ENCODE results near the gene LRRC8E. TPM values are rescaled to one million over a fixed set of nuclear protein-coding genes. Genes with fewer than 3 reads are reported as not detected.

LRRC8E gene
- total and polyA plus RNA-seq, 5 donors: 0.36 to 1.2 (median 0.95) TPM

DNA sequence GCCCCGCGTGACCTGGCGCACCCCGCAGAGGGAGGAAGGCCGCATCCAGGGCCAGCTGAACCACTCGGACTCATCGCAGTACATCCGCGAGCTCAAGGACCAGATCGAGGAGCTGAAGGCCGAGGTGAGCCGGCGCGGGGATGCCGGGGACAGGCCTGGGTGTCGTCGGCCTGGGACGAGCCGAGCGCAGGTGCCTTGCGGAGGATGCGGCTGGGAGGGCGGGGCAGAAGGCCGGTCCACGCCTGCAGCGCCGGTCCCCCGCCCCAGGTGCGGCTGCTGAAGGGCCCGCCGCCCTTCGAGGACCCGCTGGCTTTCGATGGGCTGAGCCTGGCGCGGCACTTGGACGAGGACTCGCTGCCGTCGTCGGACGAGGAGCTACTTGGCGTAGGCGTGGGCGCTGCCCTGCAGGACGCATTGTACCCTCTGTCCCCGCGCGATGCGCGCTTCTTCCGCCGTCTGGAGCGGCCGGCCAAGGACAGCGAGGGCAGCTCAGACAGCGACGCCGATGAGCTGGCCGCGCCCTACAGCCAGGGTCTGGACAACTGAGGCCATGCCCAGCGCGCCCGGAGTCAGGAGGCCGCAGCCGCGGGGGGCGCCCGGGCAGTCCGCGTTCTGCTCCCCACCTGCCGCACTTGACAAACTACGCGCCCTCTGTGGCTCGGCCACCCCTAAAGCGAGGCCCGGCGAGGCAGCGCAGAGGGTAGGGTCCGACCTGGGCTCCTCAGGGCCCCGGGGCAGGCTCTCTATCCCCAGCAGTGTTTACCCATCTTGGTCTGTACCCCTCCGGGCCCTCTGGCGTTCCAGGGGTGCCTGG lies 24.9 kb upstream of the LRRC8E start:
- Histone ChIP-seq H3K4me1 (ENCODE audit: control insufficient read depth, insufficient read depth, low read length) (peaks cover 4% of the 10 kb centered on the region), H3K27me3 (ENCODE audit: control insufficient read depth, insufficient read depth) (no peaks in the 10 kb centered on the region), H3K4me3 (ENCODE audit: low read length) (no peak overlapping the region), H3K9me3 (ENCODE audit: control insufficient read depth, low read length) (no peaks in the 10 kb centered on the region), H3K27ac (ENCODE audit: low read length) (no peak overlapping the region)
- ATAC-seq (no peak), DNase-seq (peak in 2 of 3 donors; percentile 51 to 63)
- 68% methylated on average over 83 of the region's 83 CpGs for WGBS
- intact Hi-C loops (cut with DNase I): no loop called here

DNA sequence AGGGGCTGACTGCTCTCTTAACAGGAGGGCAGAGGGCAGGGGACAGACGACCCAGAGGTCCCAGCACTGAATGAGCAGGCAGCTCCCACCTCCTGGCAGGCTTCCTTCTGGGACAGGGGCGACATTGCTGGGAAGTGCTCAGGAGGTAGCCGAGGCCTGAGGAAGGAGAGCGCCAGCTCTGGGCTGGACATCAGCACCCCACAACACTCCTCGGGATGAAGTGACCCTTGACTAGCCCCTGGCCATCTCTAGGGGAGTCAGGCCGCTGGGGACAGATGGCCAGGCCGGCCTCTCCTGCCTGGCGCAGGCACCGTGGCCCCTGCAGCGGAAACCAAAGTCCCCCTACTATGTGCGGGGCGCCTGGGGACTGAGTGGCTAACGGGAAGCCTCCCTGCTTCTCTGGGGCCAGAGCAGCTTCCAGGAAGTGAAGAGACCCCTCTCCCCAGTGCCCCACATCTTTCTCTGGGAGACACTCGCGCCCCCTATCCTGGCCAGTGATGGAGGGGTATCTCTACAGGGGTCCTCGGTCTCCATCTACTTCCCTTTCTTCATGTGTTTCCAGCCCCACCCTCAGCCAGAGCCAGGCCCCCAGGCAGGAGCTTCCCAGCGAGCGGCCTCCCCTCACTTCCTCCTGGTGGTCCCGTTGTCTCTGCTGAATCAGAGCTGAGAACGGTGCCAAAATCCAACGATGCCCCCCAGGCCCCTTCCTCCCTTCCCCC lies 24.2 kb upstream of the LRRC8E start:
- 70% methylated on average over 21 of the region's 21 CpGs for WGBS
- Histone ChIP-seq H3K4me1 (ENCODE audit: control insufficient read depth, insufficient read depth, low read length) (peaks cover 4% of the 10 kb centered on the region), H3K27me3 (ENCODE audit: control insufficient read depth, insufficient read depth) (no peaks in the 10 kb centered on the region), H3K9me3 (ENCODE audit: control insufficient read depth, low read length) (no peaks in the 10 kb centered on the region), H3K4me3 (ENCODE audit: low read length) (no peak overlapping the region), H3K27ac (ENCODE audit: low read length) (no peak overlapping the region)
- DNase-seq (peak in 2 of 3 donors; percentile 28 to 43), ATAC-seq (no peak)
- intact Hi-C loops (cut with DNase I): no loop called here

DNA sequence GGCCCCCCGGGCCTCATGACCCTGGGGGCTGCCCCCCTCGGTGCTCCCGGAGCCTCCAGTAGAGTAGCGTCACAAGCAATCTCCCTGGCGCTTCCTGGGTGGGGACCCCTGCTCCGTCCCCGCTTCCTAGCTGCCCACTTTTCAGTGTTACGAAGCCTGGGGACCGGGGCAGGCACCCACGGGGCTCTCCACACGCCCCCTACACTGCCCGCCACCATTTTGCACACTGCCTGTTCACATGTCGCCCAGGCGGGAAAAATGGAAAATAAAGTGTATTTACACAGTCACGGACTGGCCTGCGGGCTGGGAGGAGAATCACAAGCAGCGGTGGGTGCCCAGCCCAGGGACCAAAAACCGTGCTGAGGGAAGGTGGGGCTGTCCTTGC lies 23.6 kb upstream of the LRRC8E start:
- 61% methylated on average over 18 of the region's 18 CpGs for WGBS
- intact Hi-C loops (cut with DNase I): no loop called here

DNA sequence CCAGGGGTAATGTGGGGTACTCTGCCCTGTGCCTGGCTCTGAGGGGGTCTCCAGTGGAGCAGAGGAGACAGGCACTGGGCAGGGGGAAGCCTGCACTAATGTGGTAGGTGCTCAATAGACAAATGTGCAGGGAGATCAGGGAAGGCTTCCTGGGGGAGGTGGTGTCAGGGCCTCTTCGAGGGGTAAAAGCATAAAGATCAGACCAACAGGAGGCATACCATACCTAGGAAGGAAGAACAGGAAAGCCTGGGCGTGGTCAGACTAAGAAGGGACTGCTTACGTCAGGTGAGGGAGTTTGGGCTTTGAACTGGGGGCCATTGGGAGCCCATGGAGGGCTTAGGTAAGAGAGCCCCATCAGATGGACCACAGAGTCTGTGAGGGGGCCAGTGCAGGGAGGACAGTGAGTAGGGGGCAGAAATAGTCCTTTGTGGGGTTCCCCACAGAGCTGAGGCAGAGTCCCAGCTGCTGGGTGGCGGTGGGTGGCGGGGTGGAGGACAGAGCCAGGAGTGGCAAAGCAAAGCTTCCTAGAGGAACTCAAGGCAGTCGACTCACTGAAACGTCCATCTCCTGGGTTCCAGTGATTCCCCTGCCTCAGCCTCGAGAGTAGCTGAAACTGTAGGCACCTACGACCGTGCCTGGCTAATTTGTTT lies 22.9 kb upstream of the LRRC8E start:
- intact Hi-C loops (cut with DNase I): no loop called here
- no peak for ATAC-seq
- peak in 1 of 3 donors; percentile 50 for DNase-seq

More for the DNA sequence above, 23.6 kb upstream of the LRRC8E start:
- Histone ChIP-seq H3K9me3 (ENCODE audit: control insufficient read depth, low read length) (no peaks in the 10 kb centered on the region), H3K27ac (ENCODE audit: low read length) (no peak overlapping the region), H3K4me3 (ENCODE audit: low read length) (no peak overlapping the region), H3K27me3 (ENCODE audit: control insufficient read depth, insufficient read depth) (no peaks in the 10 kb centered on the region), H3K4me1 (ENCODE audit: control insufficient read depth, insufficient read depth, low read length) (peaks cover 4% of the 10 kb centered on the region)
- ATAC-seq (no peak), DNase-seq (peak in 2 of 3 donors; percentile 16 to 42)

DNA sequence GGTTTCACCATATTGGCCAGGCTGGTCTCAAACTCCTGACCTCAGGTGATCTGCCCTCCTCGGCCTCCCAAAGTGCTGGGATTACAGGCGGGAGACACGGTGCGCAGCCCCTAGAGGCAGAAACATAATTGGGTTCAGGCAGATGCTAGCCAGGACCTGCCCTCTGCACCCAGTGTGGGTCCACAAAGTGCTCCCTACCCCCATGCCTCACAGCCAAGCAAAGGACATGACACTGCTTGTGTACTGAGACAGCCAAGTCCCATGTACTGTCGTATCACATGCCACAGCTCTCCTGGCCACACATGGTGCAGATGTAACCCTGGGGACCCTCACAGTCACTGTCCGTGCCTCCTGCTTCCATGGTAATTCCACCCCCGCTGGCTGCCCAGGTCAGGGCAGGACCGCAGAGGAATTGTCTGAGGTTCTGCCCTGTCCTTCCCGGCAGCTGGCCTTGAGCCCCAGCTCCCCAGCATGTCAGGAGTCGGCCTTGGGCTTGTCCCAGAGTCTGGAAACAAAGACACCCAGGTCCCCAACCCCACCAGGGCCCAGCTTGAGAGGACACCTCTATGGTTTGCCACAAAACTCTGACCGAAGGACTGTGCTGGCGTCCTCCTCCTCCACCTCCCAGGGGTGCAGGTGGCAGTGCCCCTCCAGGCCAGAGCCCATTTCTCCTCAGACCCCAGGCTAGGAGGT lies 21.8 kb upstream of the LRRC8E start:
- Histone ChIP-seq H3K4me3 (ENCODE audit: low read length) (no peak overlapping the region), H3K4me1 (ENCODE audit: control insufficient read depth, insufficient read depth, low read length) (peaks cover 6% of the 10 kb centered on the region), H3K9me3 (ENCODE audit: control insufficient read depth, low read length) (no peaks in the 10 kb centered on the region), H3K27me3 (ENCODE audit: control insufficient read depth, insufficient read depth) (no peaks in the 10 kb centered on the region), H3K27ac (ENCODE audit: low read length) (no peak overlapping the region)
- 64% methylated on average over 12 of the region's 12 CpGs for WGBS
- DNase-seq (peak in 1 of 3 donors; percentile 38), ATAC-seq (no peak)
- intact Hi-C loops (cut with DNase I): no loop called here

More for the DNA sequence above, 22.9 kb upstream of the LRRC8E start:
- peaks cover 4% of the 10 kb centered on the region for H3K4me1 ChIP-seq (ENCODE audit: control insufficient read depth, insufficient read depth, low read length)
- H3K4me3 ChIP-seq (ENCODE audit: low read length): no peak overlapping the region
- no peaks in the 10 kb centered on the region for H3K9me3 ChIP-seq (ENCODE audit: control insufficient read depth, low read length)
- no peaks in the 10 kb centered on the region for H3K27me3 ChIP-seq (ENCODE audit: control insufficient read depth, insufficient read depth)
- 48% methylated on average over 10 of the region's 10 CpGs for WGBS
- no peak overlapping the region for H3K27ac ChIP-seq (ENCODE audit: low read length)

DNA sequence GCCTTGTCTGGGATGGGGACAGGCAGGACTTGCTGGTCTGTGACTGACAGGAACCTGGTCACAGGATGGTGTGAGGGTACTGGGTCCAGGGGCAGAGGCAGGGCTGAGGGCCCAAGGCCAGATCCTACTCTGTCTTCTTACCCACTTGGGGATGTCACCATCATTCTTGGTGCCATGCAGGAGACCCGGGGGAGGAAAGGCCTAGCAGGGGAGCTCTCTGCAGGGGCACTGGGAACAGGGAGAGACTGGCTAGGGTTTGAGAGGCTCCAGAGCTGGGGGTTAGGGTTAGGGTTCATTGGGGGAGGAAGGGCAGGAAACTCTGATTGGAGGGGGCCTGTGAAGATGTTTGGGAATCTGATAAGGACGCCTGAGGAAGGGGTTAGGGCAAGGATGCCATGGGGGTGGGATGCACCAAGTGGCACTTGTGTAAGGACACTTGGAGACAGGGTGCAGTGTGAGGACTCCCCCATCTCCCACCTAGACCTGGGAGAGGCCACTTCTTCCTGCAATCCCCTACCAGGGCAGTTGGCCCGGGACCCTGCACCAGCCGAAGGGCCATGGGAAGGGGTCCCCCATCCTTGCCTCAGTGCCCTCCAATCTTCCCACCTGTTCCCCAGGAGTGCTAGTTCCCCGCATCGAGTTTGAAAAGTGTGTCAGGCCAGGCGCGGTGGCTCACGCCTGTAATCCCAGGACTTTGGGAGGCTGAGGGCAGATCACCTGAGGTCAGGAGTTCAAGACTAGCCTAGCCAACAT lies 21.0 kb upstream of the LRRC8E start:
- DNase-seq (peak in 1 of 3 donors; percentile 47), ATAC-seq (no peak)
- Histone ChIP-seq H3K4me3 (ENCODE audit: low read length) (no peak overlapping the region), H3K4me1 (ENCODE audit: control insufficient read depth, insufficient read depth, low read length) (peaks cover 4% of the 10 kb centered on the region), H3K27ac (ENCODE audit: low read length) (no peak overlapping the region), H3K9me3 (ENCODE audit: control insufficient read depth, low read length) (no peaks in the 10 kb centered on the region), H3K27me3 (ENCODE audit: control insufficient read depth, insufficient read depth) (no peaks in the 10 kb centered on the region)
- intact Hi-C loops (cut with DNase I): no loop called here
- WGBS: 89% methylated on average over 9 of the region's 9 CpGs

DNA sequence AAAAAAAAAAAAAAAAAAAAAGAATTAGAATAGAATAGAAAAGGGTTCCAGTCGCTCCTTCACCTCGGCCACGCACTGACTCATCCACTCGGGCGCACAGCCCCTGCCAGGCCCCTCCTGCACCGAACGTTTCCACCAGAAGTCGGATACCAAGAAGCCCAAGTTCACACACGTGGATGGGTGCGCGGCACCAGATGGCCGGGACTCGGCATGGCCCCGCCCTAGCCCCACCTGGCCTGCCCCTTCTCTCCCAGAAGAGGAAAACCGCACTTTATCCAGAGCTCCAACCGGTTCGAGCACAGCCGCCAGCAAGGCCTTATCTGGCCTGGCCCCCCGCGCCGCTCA lies 20.0 kb upstream of the LRRC8E start:
- no peaks in the 10 kb centered on the region for H3K9me3 ChIP-seq (ENCODE audit: control insufficient read depth, low read length)
- H3K4me1 ChIP-seq (ENCODE audit: control insufficient read depth, insufficient read depth, low read length): peaks cover 3% of the 10 kb centered on the region
- intact Hi-C loops (cut with DNase I): no loop called here
- no peak overlapping the region for H3K4me3 ChIP-seq (ENCODE audit: low read length)
- peak in 1 of 3 donors; percentile 49 for DNase-seq
- WGBS: 12% methylated on average over 21 of the region's 21 CpGs
- H3K27me3 ChIP-seq (ENCODE audit: control insufficient read depth, insufficient read depth): no peaks in the 10 kb centered on the region
- no peak for ATAC-seq
- H3K27ac ChIP-seq (ENCODE audit: low read length): no peak overlapping the region

DNA sequence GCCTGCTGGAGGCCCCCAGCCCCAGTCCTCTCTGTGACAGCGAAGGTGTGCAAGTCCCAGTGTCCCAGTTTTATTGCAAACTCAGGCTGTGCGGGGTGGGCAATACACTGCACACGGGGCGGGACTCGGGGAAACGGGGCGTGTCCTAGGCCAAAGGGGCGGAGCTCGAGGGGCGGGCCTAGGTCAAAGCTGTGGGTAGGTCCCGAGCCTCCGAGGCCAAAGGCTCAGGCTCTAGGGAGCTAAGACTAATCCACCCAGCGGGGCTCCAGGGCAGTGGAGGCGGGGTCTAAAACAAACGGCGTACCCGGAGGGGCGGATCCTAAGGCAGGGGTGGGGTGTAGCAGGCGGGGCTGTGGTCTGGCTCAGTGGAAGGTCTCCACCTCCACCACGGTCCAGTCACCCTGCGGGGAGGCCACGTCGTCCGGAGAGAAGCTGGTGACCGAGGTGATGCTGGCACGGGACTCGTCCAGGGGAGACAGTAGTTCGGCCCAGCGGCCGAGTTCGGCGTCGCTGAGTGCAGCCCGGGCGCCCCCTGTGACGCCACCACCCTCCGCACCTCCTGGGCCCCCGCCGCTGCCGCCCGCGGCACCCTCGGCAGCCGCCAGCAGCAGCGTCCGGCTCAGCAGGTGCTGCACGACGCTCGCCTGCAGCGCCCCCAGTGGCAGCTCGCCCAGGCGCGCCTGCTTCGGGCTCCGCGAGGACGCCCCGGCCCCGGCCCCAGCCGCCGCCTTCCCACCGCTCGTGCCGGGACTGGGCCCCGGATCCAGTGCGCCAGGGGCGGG lies 19.4 kb upstream of the LRRC8E start:
- Histone ChIP-seq H3K4me3 (ENCODE audit: low read length) (peak overlapping the region; percentile 29), H3K27me3 (ENCODE audit: control insufficient read depth, insufficient read depth) (no peaks in the 10 kb centered on the region), H3K4me1 (ENCODE audit: control insufficient read depth, insufficient read depth, low read length) (peaks cover 3% of the 10 kb centered on the region), H3K27ac (ENCODE audit: low read length) (no peak overlapping the region), H3K9me3 (ENCODE audit: control insufficient read depth, low read length) (no peaks in the 10 kb centered on the region)
- WGBS: under 1% methylated on average over 67 of the region's 67 CpGs
- intact Hi-C loops (cut with DNase I): no loop called here
- peak; percentile 62 to 66 for ATAC-seq
- DNase-seq: peak; percentile 70 to 90 (median 88)

DNA sequence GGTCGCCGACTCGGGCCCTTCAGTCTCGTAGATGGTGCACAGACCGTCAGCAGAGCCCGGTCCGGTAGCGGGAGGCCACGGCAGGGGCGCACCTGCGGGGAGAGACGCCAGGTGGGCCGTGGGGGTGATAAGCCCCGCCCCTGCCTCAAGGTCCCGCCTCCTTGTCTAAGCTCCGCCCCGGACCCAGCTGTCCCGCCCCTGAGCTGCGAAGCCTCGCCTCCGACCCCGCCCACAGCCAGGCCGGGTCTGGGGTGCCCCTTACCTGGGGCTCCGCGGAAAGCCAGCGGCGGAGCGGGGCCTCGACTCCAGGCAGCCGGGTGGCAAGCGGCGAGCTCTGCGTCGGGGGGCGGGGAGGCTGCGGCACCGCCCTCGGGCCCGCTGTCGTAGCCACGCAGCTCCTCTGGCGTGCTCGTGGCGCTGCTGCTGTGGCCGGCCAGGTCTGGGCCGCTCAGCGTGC lies 18.8 kb upstream of the LRRC8E start:
- peaks cover 3% of the 10 kb centered on the region for H3K4me1 ChIP-seq (ENCODE audit: control insufficient read depth, insufficient read depth, low read length)

More for the DNA sequence above, 18.8 kb upstream of the LRRC8E start:
- peak; percentile 45 to 62 for ATAC-seq
- H3K9me3 ChIP-seq (ENCODE audit: control insufficient read depth, low read length): no peaks in the 10 kb centered on the region
- DNase-seq: peak in 2 of 3 donors; percentile 48 to 86
- H3K27me3 ChIP-seq (ENCODE audit: control insufficient read depth, insufficient read depth): no peaks in the 10 kb centered on the region
- WGBS: 3% methylated on average over 47 of the region's 47 CpGs
- H3K27ac ChIP-seq (ENCODE audit: low read length): no peak overlapping the region
- intact Hi-C loops (cut with DNase I): no loop called here
- peak overlapping the region; percentile 29 for H3K4me3 ChIP-seq (ENCODE audit: low read length)
